ENCODE results near the gene FAM8A1. TPM values are rescaled to one million over a fixed set of nuclear protein-coding genes. Genes with fewer than 3 reads are reported as not detected.

FAM8A1 gene
- polyA plus RNA-seq, 1 of the 3 experiments (the other 2 are of a cell fraction), result 5.0 TPM

GRCh38 chr6:17633465-17634188, 33.5 kb downstream of the FAM8A1 start:
- no peak overlapping the region for H3K4me2 ChIP-seq
- H3K9me2 ChIP-seq, result no peaks in the 10 kb centered on the region
- no peak for TF ChIP-seq MXI1 (IDR thresholded peaks at IDR 0.05; ENCODE audit: low read depth, low read length)
- TF ChIP-seq REST (IDR thresholded peaks at IDR 0.05; ENCODE audit: low read depth, low read length), result no peak
- TF ChIP-seq IRF3 (IDR thresholded peaks at IDR 0.05; ENCODE audit: low read depth, low read length), result no peak
- no peak for TF ChIP-seq NRF1 (IDR thresholded peaks at IDR 0.05; ENCODE audit: low read depth, low read length)
- TF ChIP-seq TEAD4 (IDR thresholded peaks at IDR 0.05; ENCODE audit: borderline replicate concordance, insufficient read depth), result no peak
- TF ChIP-seq MEF2A (IDR thresholded peaks at IDR 0.05; ENCODE audit: borderline replicate concordance, low read depth), result no peak
- TF ChIP-seq TCF12 (IDR thresholded peaks at IDR 0.05), result no peak
- 100% methylated on average over 2 of the region's 2 CpGs for WGBS (ENCODE audit: low lambda C conversion rate)
- ChIA-PET CTCF (interaction anchor here (1.3 kb wide), 1 partner anchor 10 kb away, joined by 3 read pairs; no protein-coding TSS in a partner anchor), POLR2A (no interaction called here)
- no peaks in the 10 kb centered on the region for H3K27me3 ChIP-seq (ENCODE audit: insufficient read depth)
- DNase-seq, result no peak
- no peak overlapping the region for H3K27ac ChIP-seq (ENCODE audit: low read depth in 2 of 2, low read length in 1 of 2)
- H4K20me1 ChIP-seq (ENCODE audit: insufficient read depth), result peaks cover 7% of the 10 kb centered on the region; the same call in 1 of the 2 replicates
- no peak overlapping the region for H3K4me3 ChIP-seq (ENCODE audit: low read depth in 2 of 2, low read length in 1 of 2)
- H3K4me1 ChIP-seq (ENCODE audit: control insufficient read depth in 1 of 2, insufficient read depth in 2 of 2, low read depth in 1 of 2, low read length in 1 of 2), result 0 out of 4 replicates have a peak, but pooled peaks cover 0 to 3% of the 10 kb centered on the region in 2 experiments
- peaks cover 54% of the 10 kb centered on the region for H3K79me2 ChIP-seq (ENCODE audit: insufficient read depth)
- H3F3A ChIP-seq (replicated peaks; ENCODE audit: insufficient read depth), result no peaks in the 10 kb centered on the region
- H3K9me3 ChIP-seq, result no peaks in the 10 kb centered on the region
- H3K36me3 ChIP-seq (replicated peaks in 1 of 2; ENCODE audit: control insufficient read depth in 1 of 2, insufficient read depth in 2 of 2, low read length in 1 of 2), result peaks cover 61 to 74% of the 10 kb centered on the region in 2 experiments
- no peak overlapping the region for H2AFZ ChIP-seq (ENCODE audit: low read depth)
- no peak overlapping the region for H3K9ac ChIP-seq

- H3K27me3 ChIP-seq (ENCODE audit: insufficient read depth), result no peaks in the 10 kb centered on the region
- H3K79me2 ChIP-seq (ENCODE audit: insufficient read depth), result peaks cover 50% of the 10 kb centered on the region
- H2AFZ ChIP-seq (ENCODE audit: low read depth), result no peak overlapping the region
- no peak overlapping the region for H3K4me2 ChIP-seq
- no peak overlapping the region for H3K4me3 ChIP-seq (ENCODE audit: low read depth in 2 of 2, low read length in 1 of 2)
- H3K9me2 ChIP-seq, result peaks cover 2% of the 10 kb centered on the region; the same call in 1 of the 2 replicates
- 98% methylated on average over 4 of the region's 4 CpGs for WGBS (ENCODE audit: low lambda C conversion rate)
- H3K27ac ChIP-seq (ENCODE audit: low read depth in 2 of 2, low read length in 1 of 2), result no peak overlapping the region
- H3F3A ChIP-seq (replicated peaks; ENCODE audit: insufficient read depth), result peaks cover 10% of the 10 kb centered on the region
- peaks cover 0 to 6% of the 10 kb centered on the region in 2 experiments; a peak in 1 of 4 replicates for H3K4me1 ChIP-seq (ENCODE audit: control insufficient read depth in 1 of 2, insufficient read depth in 2 of 2, low read depth in 1 of 2, low read length in 1 of 2)
- CTCF ChIA-PET, result interaction anchor here (1.0 kb wide), 1 partner anchor 181 kb away, joined by 4 read pairs; no protein-coding TSS in a partner anchor
- DNase-seq, result no peak
- peaks cover 7% of the 10 kb centered on the region; the same call in 1 of the 2 replicates for H4K20me1 ChIP-seq (ENCODE audit: insufficient read depth)
- no peaks in the 10 kb centered on the region for H3K9me3 ChIP-seq
- H3K9ac ChIP-seq, result no peak overlapping the region
- POLR2A ChIA-PET, result no interaction called here
- peaks cover 59 to 76% of the 10 kb centered on the region in 2 experiments for H3K36me3 ChIP-seq (replicated peaks in 1 of 2; ENCODE audit: control insufficient read depth in 1 of 2, insufficient read depth in 2 of 2, low read length in 1 of 2)
- no peak for TF ChIP-seq EP300 (IDR thresholded peaks at IDR 0.05; ENCODE audit: borderline replicate concordance in 1 of 2, low read depth in 1 of 2, low read length in 1 of 2)
- TF ChIP-seq CTCF (IDR thresholded peaks at IDR 0.05), result no peak
- TF ChIP-seq YY1 (IDR thresholded peaks at IDR 0.05; ENCODE audit: low read depth), result no peak
- TF ChIP-seq RXRA (IDR thresholded peaks at IDR 0.05; ENCODE audit: borderline replicate concordance, low read depth), result no peak
- TF ChIP-seq NRF1 (IDR thresholded peaks at IDR 0.05; ENCODE audit: low read depth, low read length), result no peak
- TF ChIP-seq SIN3A (IDR thresholded peaks at IDR 0.05; ENCODE audit: borderline replicate concordance, low read depth, low read length), result no peak
- TF ChIP-seq IRF3 (IDR thresholded peaks at IDR 0.05; ENCODE audit: low read depth, low read length), result no peak
- no peak for TF ChIP-seq ELF1 (IDR thresholded peaks at IDR 0.05)
- no peak for TF ChIP-seq POLR2AphosphoS5 (IDR thresholded peaks at IDR 0.05; ENCODE audit: low read depth, low read length)
- no peak for TF ChIP-seq SMC3 (IDR thresholded peaks at IDR 0.05; ENCODE audit: low read depth, low read length)
- no peak for TF ChIP-seq FOXJ3 (CRISPR knock-in tag; IDR thresholded peaks at IDR 0.05)
These were observed 35.5 kb downstream of the FAM8A1 start for GRCh38 chr6:17635568-17635967.

Data from SK-N-SH (cell line).